Thoracic aorta (tissue), 2 donors: ENCODE results near the gene GDPD1. TPM values are rescaled to one million over a fixed set of nuclear protein-coding genes. Genes with fewer than 3 reads are reported as not detected.
"Not testable (repeated sequence)": the region's sequence is repeated elsewhere in the genome, so short reads cannot be mapped to it uniquely, and the experiment has no call there.

Experiments
- ATAC-seq: fragments of 150-250 bp; one replicate; pipeline ENCODE4 v1.8.0; 2017; ENCODE audit warnings: low read depth; ENCODE audit not compliant: insufficient number of reproducible peaks, low FRiP score
- DNase-seq: peaks from one replicate; pipeline ENCODE4 v3.0.0-alpha.2; 2020; ENCODE audit warnings: low spot score
- H3K27ac ChIP-seq, 2 donors: fragments of 200-600 bp; sonication (generic); 1 replicate in 1 of 2; 2 replicates in 1 of 2; pipeline ENCODE4 v1.5.1; 2016; ENCODE audit warnings: mild to moderate bottlenecking in 2 of 2, moderate library complexity in 2 of 2
- H3K27me3 ChIP-seq: fragments of 200-600 bp; sonication (generic); replicated peaks from 2 replicates; pipeline ENCODE4 v1.6.0; 2016; ENCODE audit warnings: mild to moderate bottlenecking; ENCODE audit not compliant: insufficient read depth
- H3K36me3 ChIP-seq: fragments of 200-600 bp; sonication (generic); one replicate; pipeline ENCODE4 v1.5.1; 2016
- H3K4me1 ChIP-seq, 2 donors: fragments of 200-600 bp; sonication (generic); 1 replicate in 1 of 2; 2 replicates in 1 of 2; pipeline versions ENCODE4 v1.5.1 to v1.6.0; 2016; ENCODE audit warnings: low read depth in 2 of 2, mild to moderate bottlenecking in 1 of 2; ENCODE audit not compliant: control insufficient read depth in 1 of 2
- H3K4me3 ChIP-seq: fragments of 200-600 bp; sonication (generic); 2 replicates; pipeline ENCODE4 v1.5.1; 2016; ENCODE audit warnings: mild to moderate bottlenecking
- H3K9me3 ChIP-seq: fragments of 200-600 bp; sonication (generic); 2 replicates; pipeline ENCODE4 v1.5.1; 2016
- CTCF ChIP-seq: fragments of 200-600 bp; sonication (generic); IDR thresholded peaks from one replicate; pipeline ENCODE4 v1.5.1; 2019; ENCODE audit warnings: antibody characterized with exemption
- total RNA-seq, 2 donors: library from RNA; depleted of rRNA; stranded (reverse); fragments of >200 nt; gene quantifications; one replicate each; pipeline versions ENCODE4 v1.1.0 to v1.2.3, GENCODE V29; 2016

The GDPD1 gene
- total RNA-seq, 2 donors from 2014 or later = 1.8 to 2.0 TPM

- TF ChIP-seq CTCF = no peak
- ATAC-seq = no peak
- no peaks in the 10 kb centered on the region for H3K4me1 ChIP-seq
- no peak overlapping the region for H3K4me3 ChIP-seq
- no peaks in the 10 kb centered on the region for H3K27me3 ChIP-seq
- no peaks in the 10 kb centered on the region for H3K36me3 ChIP-seq
- no peak overlapping the region for H3K27ac ChIP-seq
- no peaks in the 10 kb centered on the region for H3K9me3 ChIP-seq
- no peak for DNase-seq
These were observed 67.1 kb downstream of the GDPD1 start for GRCh38 chr17:59287452-59287851.

- H3K36me3 ChIP-seq = no peaks in the 10 kb centered on the region
- ATAC-seq = no peak
- TF ChIP-seq CTCF = no peak
These were observed 67.6 kb downstream of the GDPD1 start for GRCh38 chr17:59287891-59288290.

GRCh38 chr17:59289981-59290301 lies 69.6 kb downstream of the GDPD1 start:
- H3K27me3 ChIP-seq = no peaks in the 10 kb centered on the region
- TF ChIP-seq CTCF = no peak
- H3K9me3 ChIP-seq = no peaks in the 10 kb centered on the region
- no peak overlapping the region for H3K4me3 ChIP-seq
- ATAC-seq = no peak
- no peaks in the 10 kb centered on the region for H3K36me3 ChIP-seq
- no peaks in the 10 kb centered on the region for H3K4me1 ChIP-seq
- DNase-seq = no peak
- H3K27ac ChIP-seq = no peak overlapping the region

More at GRCh38 chr17:59287891-59288290, 67.6 kb downstream of the GDPD1 start:
- Histone ChIP-seq H3K27me3 (no peaks in the 10 kb centered on the region), H3K27ac (peak overlapping the region in 1 of 2 donors; percentile 33), H3K4me1 (no peaks in the 10 kb centered on the region), H3K9me3 (no peaks in the 10 kb centered on the region), H3K4me3 (no peak overlapping the region)
- no peak for DNase-seq

GRCh38 chr17:59290302-59290998 lies 70.1 kb downstream of the GDPD1 start:
- not testable (repeated sequence) for ATAC-seq, H3K4me3 ChIP-seq, H3K27ac ChIP-seq, H3K36me3 ChIP-seq, H3K27me3 ChIP-seq, H3K4me1 ChIP-seq, DNase-seq, H3K9me3 ChIP-seq

- no peak overlapping the region for H3K27ac ChIP-seq
- H3K4me1 ChIP-seq = no peaks in the 10 kb centered on the region
- H3K27me3 ChIP-seq = no peaks in the 10 kb centered on the region
- DNase-seq (no peak), ATAC-seq (no peak)
- TF ChIP-seq CTCF = no peak
- H3K9me3 ChIP-seq = no peaks in the 10 kb centered on the region
- no peaks in the 10 kb centered on the region for H3K36me3 ChIP-seq
- no peak overlapping the region for H3K4me3 ChIP-seq
These were observed 71.8 kb downstream of the GDPD1 start for GRCh38 chr17:59292174-59292523.

GRCh38 chr17:59296190-59296589 lies 75.9 kb downstream of the GDPD1 start:
- H3K4me1 ChIP-seq = no peaks in the 10 kb centered on the region
- H3K9me3 ChIP-seq = no peaks in the 10 kb centered on the region
- H3K4me3 ChIP-seq = no peak overlapping the region
- no peak for DNase-seq
- H3K27me3 ChIP-seq = no peaks in the 10 kb centered on the region
- H3K27ac ChIP-seq = no peak overlapping the region
- no peaks in the 10 kb centered on the region for H3K36me3 ChIP-seq
- no peak for ATAC-seq
- TF ChIP-seq CTCF = no peak
